Suppressor macrophage treated with lipopolysaccharide for 1 hour (primary cell): Measurements from ENCODE around the gene EMILIN3.

Experiments
- DNase-seq, 3 donors: peaks; one replicate each; pipeline ENCODE4 v3.0.0-alpha.2; 2020 to 2022

The EMILIN3 gene

GRCh38 chr20:41366546-41367392, at the start of gene EMILIN3:
EMILIN3 (minus strand) TSS chr20:41366818; CDS start chr20:41366634, 184 bp downstream.
- DNase-seq = no peak

- no peak for DNase-seq
These were observed 48.6 kb upstream of the EMILIN3 start for GRCh38 chr20:41415191-41415590.

- no peak for DNase-seq
These were observed 46.6 kb upstream of the EMILIN3 start for GRCh38 chr20:41413169-41413568.

GRCh38 chr20:41412324-41413120, 45.9 kb upstream of the EMILIN3 start:
- DNase-seq = no peak

- DNase-seq = peak; percentile 10 to 33 (median 25)
These were observed 44.8 kb upstream of the EMILIN3 start for GRCh38 chr20:41411391-41411847.

- no peak for DNase-seq
These were observed 42.4 kb upstream of the EMILIN3 start for GRCh38 chr20:41408986-41409385.

GRCh38 chr20:41408156-41408794, 41.7 kb upstream of the EMILIN3 start:
- no peak for DNase-seq

- no peak for DNase-seq
These were observed 41.0 kb upstream of the EMILIN3 start for GRCh38 chr20:41407607-41408006.

- no peak for DNase-seq
These were observed 40.4 kb upstream of the EMILIN3 start for GRCh38 chr20:41406896-41407444.

GRCh38 chr20:41406353-41406752, 39.7 kb upstream of the EMILIN3 start:
- no peak for DNase-seq

- no peak for DNase-seq
These were observed 38.8 kb upstream of the EMILIN3 start for GRCh38 chr20:41405436-41405835.

GRCh38 chr20:41403604-41404003, 37.0 kb upstream of the EMILIN3 start:
- DNase-seq = no peak

GRCh38 chr20:41398408-41398807, 31.8 kb upstream of the EMILIN3 start:
- DNase-seq = no peak

GRCh38 chr20:41395667-41396664, 29.3 kb upstream of the EMILIN3 start:
- no peak for DNase-seq

GRCh38 chr20:41394931-41395666, 28.5 kb upstream of the EMILIN3 start:
- DNase-seq = no peak

GRCh38 chr20:41394081-41394480, 27.5 kb upstream of the EMILIN3 start:
- no peak for DNase-seq

GRCh38 chr20:41393705-41394066, 27.1 kb upstream of the EMILIN3 start:
- DNase-seq = no peak

GRCh38 chr20:41392871-41393704, 26.5 kb upstream of the EMILIN3 start:
- DNase-seq = no peak

- DNase-seq = no peak
These were observed 25.7 kb upstream of the EMILIN3 start for GRCh38 chr20:41392295-41392694.

- no peak for DNase-seq
These were observed 25.0 kb upstream of the EMILIN3 start for GRCh38 chr20:41391587-41392001.
